ENCODE results near the gene PSMA3. TPM values are rescaled to one million over a fixed set of nuclear protein-coding genes. Genes with fewer than 3 reads are reported as not detected.

Gene PSMA3
- total RNA-seq, 2 donors from 2014 or later: 76.8 to 93.7 TPM

GRCh38 chr14:58298477-58299400 lies 54.1 kb downstream of the PSMA3 start, which contains the start of gene ARID4A:
Gene ARID4A (plus strand): TSS chr14:58298555. CDS start chr14:58299855, 1,300 bp downstream.
- H3K4me1 ChIP-seq (replicated peaks): no peaks in the 10 kb centered on the region

GRCh38 chr14:58299401-58300330 lies 55.0 kb downstream of the PSMA3 start:
- Histone ChIP-seq H3K4me3 (peak overlapping the region; percentile 82 to 97), H3K4me1 (replicated peaks) (no peaks in the 10 kb centered on the region), H3K9me3 (no peaks in the 10 kb centered on the region), H3K27me3 (replicated peaks; ENCODE audit: insufficient read depth) (no peaks in the 10 kb centered on the region), H3K36me3 (no peaks in the 10 kb centered on the region), H3K27ac (peak overlapping the region; percentile 88 to 91)
- TF ChIP-seq CTCF (IDR thresholded peaks at IDR 0.05) (no peak), POLR2AphosphoS5 (IDR thresholded peaks at IDR 0.05) (peak; percentile 27)
- intact Hi-C loops (cut with DNase I): loop anchor here (5.0 kb wide), 1 partner anchor 52 kb away; no protein-coding TSS in a partner anchor
- WGBS: under 1% methylated on average over 48 of the region's 48 CpGs
- DNase-seq (ENCODE audit: low spot score): peak; percentile 28

More at GRCh38 chr14:58298477-58299400, 54.1 kb downstream of the PSMA3 start, which contains the start of gene ARID4A:
- no peaks in the 10 kb centered on the region for H3K36me3 ChIP-seq
- no peaks in the 10 kb centered on the region for H3K27me3 ChIP-seq (replicated peaks; ENCODE audit: insufficient read depth)
- no peaks in the 10 kb centered on the region for H3K9me3 ChIP-seq
- DNase-seq (ENCODE audit: low spot score): peak; percentile 29
- WGBS: under 1% methylated on average over 36 of the region's 79 CpGs
- H3K4me3 ChIP-seq: peak within 1 kb of the TSS; percentile 82 to 97
- peak; percentile 94 for TF ChIP-seq POLR2A (IDR thresholded peaks at IDR 0.05)
- TF ChIP-seq CTCF (IDR thresholded peaks at IDR 0.05): no peak
- TF ChIP-seq POLR2AphosphoS5 (IDR thresholded peaks at IDR 0.05): no peak
- intact Hi-C loops (cut with DNase I): loop anchor here (5.0 kb wide), 1 partner anchor 51 kb away; no protein-coding TSS in a partner anchor
- peak within 1 kb of the TSS; percentile 97 for H3K27ac ChIP-seq

GRCh38 chr14:58301416-58301815 lies 56.8 kb downstream of the PSMA3 start:
- 84% methylated on average over 3 of the region's 3 CpGs for WGBS
- Histone ChIP-seq H3K36me3 (no peaks in the 10 kb centered on the region), H3K27ac (no peak overlapping the region), H3K27me3 (replicated peaks; ENCODE audit: insufficient read depth) (no peaks in the 10 kb centered on the region), H3K9me3 (no peaks in the 10 kb centered on the region), H3K4me1 (replicated peaks) (no peaks in the 10 kb centered on the region), H3K4me3 (no peak overlapping the region)
- TF ChIP-seq CTCF (IDR thresholded peaks at IDR 0.05) (no peak), POLR2AphosphoS5 (IDR thresholded peaks at IDR 0.05) (no peak), POLR2A (IDR thresholded peaks at IDR 0.05) (no peak)
- DNase-seq (ENCODE audit: low spot score): no peak
- intact Hi-C loops (cut with DNase I): no loop called here

- Histone ChIP-seq H3K9me3 (no peaks in the 10 kb centered on the region), H3K27ac (no peak overlapping the region), H3K36me3 (no peaks in the 10 kb centered on the region), H3K27me3 (replicated peaks; ENCODE audit: insufficient read depth) (no peaks in the 10 kb centered on the region), H3K4me1 (replicated peaks) (no peaks in the 10 kb centered on the region), H3K4me3 (no peak overlapping the region)
- intact Hi-C loops (cut with DNase I): no loop called here
- TF ChIP-seq POLR2A (IDR thresholded peaks at IDR 0.05) (no peak), CTCF (IDR thresholded peaks at IDR 0.05) (no peak), POLR2AphosphoS5 (IDR thresholded peaks at IDR 0.05) (no peak)
- no peak for DNase-seq (ENCODE audit: low spot score)
- WGBS: 69% methylated on average over 2 of the region's 2 CpGs
Measured at GRCh38 chr14:58305730-58306129, 61.1 kb downstream of the PSMA3 start.

All from prostate gland (tissue), 2 donors.